ENCODE data around the gene CDKN2AIPNL.
"Not testable (repeated sequence)": the region's sequence is repeated elsewhere in the genome, so short reads cannot be mapped to it uniquely, and the experiment has no call there.

Gene CDKN2AIPNL

DNA sequence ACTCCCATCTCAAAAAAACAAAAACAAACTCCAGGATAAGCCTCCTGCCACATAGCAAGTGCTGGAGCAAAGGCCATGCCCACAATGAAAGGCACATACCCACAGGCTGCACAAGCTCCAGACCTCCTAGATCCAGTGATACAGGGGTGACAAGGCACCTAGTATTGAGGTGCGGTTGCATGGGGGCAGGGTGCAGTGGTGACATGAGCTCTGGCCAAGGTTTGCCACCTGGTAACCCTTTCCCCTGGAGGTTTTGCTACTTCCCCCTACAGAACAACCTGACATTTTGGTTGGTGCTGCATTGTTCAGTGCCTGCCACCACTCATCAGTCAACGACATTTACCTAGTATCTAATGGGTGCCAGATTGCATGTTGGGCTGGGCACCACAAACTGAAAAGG is 14.5 kb downstream of the CDKN2AIPNL start:
- no peak for DNase-seq (ENCODE audit: low read depth)

DNA sequence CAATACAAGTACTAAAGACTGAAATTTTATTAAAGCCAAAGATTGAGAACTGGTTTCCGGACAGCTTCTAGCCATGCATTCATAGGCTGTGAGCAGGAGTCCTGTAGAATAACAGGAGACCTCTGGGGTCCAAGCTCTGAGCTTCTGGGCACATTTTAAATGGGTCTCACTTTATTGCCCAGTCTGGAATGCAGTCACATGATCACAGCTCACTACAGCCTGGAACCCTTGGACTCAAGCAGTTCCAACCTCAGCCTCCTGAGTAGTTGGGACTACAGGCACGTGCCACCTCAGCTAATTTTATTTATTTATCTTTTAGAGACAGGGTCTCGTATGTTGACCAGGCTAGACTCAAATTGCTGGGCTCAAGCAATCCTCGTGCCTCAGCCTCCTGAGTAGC is 15.4 kb downstream of the CDKN2AIPNL start:
- no peak for DNase-seq (ENCODE audit: low read depth)

DNA sequence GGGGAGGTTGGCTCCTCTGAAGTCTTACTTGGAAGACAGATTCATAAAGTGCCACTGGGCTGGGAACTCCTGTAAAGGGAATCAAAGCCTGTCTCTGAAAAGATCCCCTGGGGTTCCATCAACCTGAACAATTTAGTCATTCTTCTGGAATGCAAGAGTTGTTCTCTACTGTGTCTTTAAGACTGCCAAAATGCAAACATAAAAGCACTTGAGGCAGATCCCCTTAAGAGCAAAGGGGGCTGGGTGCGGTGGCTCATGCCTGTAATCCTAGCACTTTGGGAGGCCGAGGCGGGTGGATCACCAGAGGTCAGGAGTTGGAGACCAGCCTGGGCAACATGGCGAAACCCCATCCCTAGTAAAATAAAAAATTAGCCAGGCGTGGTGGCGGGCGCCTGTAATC is 16.7 kb downstream of the CDKN2AIPNL start:
- DNase-seq (ENCODE audit: low read depth): no peak

DNA sequence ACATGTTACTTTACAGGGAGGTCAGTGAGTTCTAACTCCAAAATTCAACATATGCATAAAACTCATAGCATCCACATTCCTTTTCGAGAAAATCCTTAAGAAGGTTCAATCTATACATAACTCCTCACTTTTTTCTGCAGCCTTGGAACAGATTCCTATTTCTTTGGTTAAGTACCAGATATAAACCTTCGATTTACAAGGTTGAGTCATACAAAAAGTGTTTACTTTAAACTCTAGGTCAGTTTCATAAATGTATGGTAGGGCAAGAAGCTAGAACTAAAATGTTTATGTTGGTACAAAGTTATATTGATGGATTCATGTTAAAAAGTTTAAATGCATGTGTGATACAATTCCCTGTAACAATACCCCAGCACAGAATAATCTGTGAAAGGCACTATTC is 19.4 kb downstream of the CDKN2AIPNL start:
- DNase-seq (ENCODE audit: low read depth): no peak

DNA sequence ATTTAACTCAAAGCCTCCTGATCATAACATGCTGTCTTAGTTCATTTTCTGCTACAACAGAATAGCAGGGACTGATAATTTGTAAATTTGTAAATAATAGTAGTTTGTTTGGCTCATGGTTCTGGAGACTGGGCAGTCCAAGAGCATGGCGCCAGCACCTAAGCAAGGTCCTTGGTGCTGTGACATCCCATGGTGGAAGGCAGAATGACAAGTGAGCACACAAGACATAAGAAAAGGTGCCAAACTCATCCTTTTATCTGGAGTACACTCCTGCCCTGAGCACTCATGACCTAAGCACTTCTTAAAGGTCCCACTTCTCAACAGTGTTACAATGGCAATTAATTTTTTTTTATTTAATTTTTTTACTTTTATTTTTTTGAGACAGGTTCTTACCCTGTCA is 24.2 kb downstream of the CDKN2AIPNL start:
- no peak for DNase-seq (ENCODE audit: low read depth)

DNA sequence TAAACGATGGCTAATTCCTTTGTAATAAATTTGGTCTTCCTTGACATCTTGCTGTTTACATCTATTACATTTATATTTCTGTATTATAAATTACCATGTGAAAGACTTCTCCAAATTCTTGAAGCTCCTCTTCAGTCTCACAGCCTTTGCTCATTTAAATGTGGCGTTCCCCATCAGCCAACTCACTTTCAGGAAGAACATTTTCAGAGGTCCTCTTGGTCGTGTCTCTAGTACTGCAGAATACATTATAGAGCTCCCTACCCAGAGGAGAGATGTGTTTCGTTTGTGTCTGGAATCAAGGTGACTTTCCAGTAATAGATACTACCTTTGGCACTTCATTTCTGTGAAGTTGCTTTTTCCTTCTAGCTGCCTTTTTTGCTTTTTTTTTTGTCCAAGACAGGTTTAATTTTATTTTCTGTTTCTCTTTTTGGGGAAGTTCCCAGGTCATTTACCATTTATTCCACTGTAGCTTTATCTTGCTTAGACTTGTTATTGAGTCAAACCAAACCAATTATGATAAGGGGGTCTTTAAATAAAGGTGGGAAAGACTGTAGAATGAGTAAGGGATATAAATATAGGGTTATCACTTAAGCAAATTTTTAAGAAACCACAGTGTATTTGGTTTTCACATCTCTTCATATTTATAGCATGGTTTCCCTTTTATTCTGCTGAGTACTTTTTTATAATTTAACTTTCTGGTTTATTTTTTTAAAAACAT is 27.5 kb downstream of the CDKN2AIPNL start:
- DNase-seq (ENCODE audit: low read depth): no peak

DNA sequence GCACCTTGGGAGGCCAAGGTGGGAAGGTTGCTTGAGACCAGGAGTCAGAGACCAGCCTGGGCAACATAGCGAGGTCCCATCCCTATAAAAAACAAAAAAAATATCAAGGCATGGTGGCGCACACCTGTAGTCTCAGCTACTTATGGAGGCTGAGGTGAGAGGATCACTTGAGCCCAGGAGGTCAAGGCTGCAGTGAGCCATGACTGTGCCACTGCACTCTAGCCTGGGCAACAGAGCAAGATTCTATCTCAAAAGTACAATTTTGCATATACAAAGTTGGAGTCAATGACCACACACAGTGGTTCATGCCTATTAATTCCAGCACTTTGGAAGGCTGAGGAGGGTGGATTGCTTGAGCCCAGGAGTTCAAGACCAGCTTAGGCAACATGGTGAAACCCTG is 29.5 kb downstream of the CDKN2AIPNL start:
- DNase-seq (ENCODE audit: low read depth): not testable (repeated sequence)

DNA sequence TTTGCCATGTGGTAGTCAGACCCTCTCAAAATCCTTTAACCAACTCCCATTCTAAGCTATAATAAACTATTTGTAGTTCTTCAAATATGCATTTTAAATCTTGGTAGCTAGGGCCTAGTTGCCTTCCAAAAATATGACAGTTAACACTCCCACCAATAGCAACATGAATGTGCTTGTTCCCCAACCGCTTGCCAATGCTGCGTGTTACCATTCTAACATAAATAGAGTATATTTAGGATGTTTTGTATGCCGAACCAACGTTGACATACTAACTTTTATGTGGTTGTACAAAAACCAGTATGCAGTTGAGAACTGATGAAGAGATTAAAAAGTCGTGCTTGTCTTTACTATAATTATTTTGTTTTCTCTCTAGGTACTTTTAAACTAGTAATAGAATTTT is 31.3 kb downstream of the CDKN2AIPNL start:
- no peak for DNase-seq (ENCODE audit: low read depth)

DNA sequence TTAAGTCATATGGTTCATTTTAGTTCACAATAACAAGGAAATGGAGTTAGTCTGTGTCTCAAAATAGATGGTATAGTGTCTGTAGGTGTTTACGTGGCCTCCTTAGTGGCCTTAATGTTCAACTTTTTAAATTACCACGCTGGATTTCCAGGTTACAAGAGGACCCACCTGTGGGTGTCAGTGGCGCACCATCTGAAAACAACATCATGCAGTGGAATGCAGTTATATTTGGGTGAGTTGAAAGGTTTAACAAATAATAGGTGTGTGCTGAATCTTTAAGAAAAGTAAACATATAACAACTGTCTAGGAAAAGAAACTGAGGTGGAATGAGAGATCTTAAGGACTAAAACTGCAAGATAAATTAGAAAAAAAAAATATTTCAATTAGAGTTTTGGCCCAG is 37.4 kb downstream of the CDKN2AIPNL start:
- DNase-seq (ENCODE audit: low read depth): no peak

DNA sequence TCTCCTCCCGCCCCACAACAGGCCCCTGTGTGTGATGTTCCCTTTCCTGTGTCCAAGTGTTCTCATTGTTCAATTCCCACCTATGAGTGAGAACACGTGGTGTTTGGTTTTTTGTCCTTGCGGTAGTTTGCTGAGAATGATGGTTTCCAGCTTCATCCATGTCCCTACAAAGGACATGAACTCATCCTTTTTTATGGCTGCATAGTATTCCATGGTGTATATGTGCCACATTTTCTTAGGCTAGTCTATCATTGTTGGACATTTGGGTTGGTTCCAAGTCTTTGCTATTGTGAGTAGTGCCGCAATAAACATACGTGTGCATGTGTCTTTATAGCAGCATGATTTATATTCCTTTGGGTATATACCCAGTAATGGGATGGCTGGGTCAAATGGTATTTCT is 38.0 kb downstream of the CDKN2AIPNL start:
- not testable (repeated sequence) for DNase-seq (ENCODE audit: low read depth)

DNA sequence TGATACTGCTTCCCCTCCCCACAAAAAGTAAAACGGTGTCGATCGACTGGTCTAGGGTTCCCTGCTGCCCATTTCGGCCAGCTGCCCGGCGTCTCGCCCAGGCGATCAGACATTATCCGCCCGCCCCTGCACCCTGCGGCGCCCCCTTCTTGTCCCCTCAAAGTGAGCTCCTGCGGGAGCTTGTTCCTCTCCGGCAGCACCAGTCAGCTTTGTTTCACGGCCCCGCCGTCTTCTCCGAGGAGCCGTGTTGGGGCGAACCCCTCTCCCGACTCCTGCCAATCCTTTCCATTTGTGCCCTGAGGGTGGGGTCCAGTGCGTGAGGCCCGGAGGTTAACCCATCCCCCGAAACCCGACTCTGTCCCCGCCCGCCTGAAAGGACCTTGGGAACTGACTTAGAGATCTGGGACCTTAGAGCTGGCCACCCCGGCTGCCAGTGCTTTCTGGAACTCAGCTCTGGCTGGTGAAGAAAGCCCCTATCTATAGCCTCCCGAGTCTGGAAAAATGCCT is 39.8 kb downstream of the CDKN2AIPNL start:
- DNase-seq (ENCODE audit: low read depth): peak; percentile 24

DNA sequence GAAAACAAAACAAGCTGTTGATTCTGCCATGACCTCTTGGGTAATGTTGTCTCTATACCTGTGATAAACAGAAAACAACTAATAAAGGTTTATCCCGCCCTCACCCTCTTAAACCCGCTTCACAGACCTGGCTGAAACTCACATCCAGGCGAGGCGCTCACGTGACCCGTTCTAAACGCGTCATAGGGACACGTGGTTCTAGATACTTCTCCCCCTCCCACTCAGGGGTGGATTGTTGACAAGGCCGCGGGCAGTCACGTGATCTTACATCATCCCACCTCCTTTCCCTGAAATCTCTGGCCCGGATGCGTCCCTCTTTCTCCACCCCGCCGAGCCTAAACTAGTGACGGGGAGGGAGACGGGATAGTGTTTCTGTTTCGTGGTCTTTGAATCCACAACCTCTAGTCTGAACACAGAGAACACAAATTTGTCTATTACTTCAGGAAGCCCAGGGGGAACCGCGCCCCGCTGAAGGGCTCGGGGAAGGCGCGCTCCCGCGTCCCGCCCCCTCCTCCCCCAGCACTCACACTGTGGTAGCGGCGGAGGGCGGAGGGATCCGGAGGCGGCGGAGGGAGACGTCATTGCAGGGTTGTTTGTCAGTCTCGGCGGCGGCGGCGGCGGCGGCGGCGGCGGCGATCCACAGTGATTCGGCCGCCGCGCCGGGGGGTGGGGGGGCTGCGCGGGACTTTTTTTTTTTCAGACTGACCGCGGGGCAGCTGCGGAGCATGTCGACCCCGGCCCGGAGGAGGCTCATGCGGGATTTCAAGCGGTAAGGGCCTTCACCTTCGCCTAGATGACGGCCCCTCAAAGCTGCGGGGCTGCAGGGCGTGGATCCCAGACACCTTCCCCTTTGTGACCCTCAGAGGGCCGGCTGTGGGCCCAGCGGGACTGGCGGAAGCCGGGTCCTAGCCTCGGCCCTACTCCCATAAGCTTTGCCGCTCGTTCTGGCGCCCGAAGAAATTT is 40.5 kb downstream of the CDKN2AIPNL start, which contains the start of gene UBE2B:
Gene UBE2B (plus strand): TSS at position 699 of the 963 bp plus-strand sequence. CDS start 27 bp downstream, at position 726.
- DNase-seq (ENCODE audit: low read depth): peak; percentile 92

DNA sequence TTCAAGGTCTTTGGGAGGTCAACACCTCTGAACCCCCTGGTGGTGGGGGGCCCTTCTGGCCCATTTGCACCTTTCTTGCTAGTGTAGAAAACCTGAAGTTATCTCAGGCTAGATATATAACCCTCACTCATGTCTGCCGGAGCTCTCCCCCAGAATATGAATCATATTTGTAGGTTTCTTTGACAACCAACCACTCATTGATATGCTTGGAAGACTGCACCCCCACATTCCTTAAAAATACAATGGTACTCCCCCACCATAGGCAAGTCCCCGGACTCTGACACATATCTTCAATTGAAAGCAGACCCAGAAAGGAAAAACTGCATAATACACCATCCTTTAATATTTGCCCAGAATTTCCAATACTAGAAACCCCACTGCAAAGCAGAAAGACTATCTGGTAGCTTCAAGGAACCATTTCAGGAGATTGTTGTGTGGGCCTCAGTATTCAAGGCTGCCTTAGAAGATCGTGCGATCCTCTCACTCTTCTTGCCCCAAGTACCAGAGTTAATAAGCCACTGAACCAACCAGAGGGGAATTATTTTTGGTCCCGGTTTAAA is 41.3 kb downstream of the CDKN2AIPNL start:
- DNase-seq (ENCODE audit: low read depth): no peak

DNA sequence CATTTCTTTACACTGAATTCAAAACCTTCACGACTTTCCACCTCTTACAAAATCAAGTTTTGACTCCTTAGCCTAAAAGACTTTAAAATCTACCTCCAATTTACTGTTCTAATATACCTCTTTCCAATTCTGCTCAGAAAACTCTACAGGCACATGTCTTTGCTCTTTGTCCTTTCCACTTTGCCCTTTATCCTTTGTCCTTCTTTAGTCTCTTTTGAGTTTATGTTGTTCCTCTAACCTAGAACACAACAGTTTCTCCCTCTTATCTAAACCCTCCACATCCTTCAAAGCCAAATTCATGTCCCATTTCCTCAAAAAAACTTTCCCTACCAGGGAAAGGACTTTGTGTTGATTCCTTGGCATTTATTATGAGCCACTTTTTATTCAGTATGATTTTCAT is 46.1 kb downstream of the CDKN2AIPNL start:
- no peak for DNase-seq (ENCODE audit: low read depth)

DNA sequence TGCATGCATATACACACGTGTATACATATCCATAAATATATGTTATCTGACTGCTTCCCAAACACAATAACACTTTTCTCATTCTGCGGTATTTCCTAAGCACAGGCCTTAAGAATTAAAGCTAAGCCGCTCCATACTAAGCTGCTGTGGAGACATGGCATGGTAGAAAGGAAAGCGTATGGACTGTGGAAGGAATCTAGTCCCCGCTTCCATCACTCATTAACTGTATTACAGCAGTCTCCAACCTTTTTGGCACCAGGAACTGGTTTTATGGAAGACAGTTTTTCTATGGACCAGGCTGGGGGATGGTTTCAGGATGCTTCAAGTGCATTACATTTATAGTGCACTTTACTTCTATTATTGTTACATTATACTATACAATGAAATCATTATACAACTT is 56.0 kb downstream of the CDKN2AIPNL start:
- no peak for DNase-seq (ENCODE audit: low read depth)

Measured in activated T-helper 9 cell treated with anti-CD3 and anti-CD28 coated beads, Interleukin-2, amount 50 U/mL, for 16 hours (primary cell).